ENCODE data around the gene GLTP.

- TF ChIP-seq ZC3H10 (CRISPR knock-in tag; IDR thresholded peaks at IDR 0.05) (no peak), PATZ1 (CRISPR knock-in tag; IDR thresholded peaks at IDR 0.05; ENCODE audit: borderline replicate concordance) (no peak), ZNF8 (CRISPR knock-in tag; IDR thresholded peaks at IDR 0.05) (no peak), ISL1 (CRISPR knock-in tag; IDR thresholded peaks at IDR 0.05) (no peak), GLIS3 (CRISPR knock-in tag; IDR thresholded peaks at IDR 0.05) (no peak), RARB (CRISPR knock-in tag; IDR thresholded peaks at IDR 0.05) (no peak), ARNTL (CRISPR knock-in tag; IDR thresholded peaks at IDR 0.05; ENCODE audit: borderline replicate concordance, low read depth) (no peak)
Measured at GRCh38 chr12:109813810-109814416, 66.4 kb downstream of the GLTP start.

All from SK-N-SH treated with all-trans-retinoic acid at 6 μM for 48 hours (cell line).